Right cardiac atrium (tissue), 5 donors: ENCODE measurements around the gene LRRC70. TPM values are rescaled to one million over a fixed set of nuclear protein-coding genes. Genes with fewer than 3 reads are reported as not detected.

Source experiments
- ATAC-seq, 2 donors: fragments of 200-7000 bp; cut with Tn5 transposase; one replicate each; pipeline versions ENCODE4 v1.8.0 to v1.9.1; 2020; ENCODE audit warnings: moderate library complexity in 2 of 2, mild to moderate bottlenecking in 1 of 2
- DNase-seq, 3 donors: peaks; one replicate each; pipeline ENCODE4 v3.0.0-alpha.2; 2020
- H3K27ac ChIP-seq: one replicate; pipeline ENCODE4 v1.5.1; 2013; ENCODE audit warnings: mild to moderate bottlenecking, low read length, control low read depth, moderate library complexity
- H3K27me3 ChIP-seq: one replicate; pipeline ENCODE4 v1.6.1; 2013; ENCODE audit not compliant: control insufficient read depth, insufficient read depth
- H3K4me1 ChIP-seq: one replicate; pipeline ENCODE4 v1.6.1; 2013; ENCODE audit warnings: low read length; ENCODE audit not compliant: control insufficient read depth, insufficient read depth
- H3K4me3 ChIP-seq: one replicate; pipeline ENCODE4 v1.5.1; 2013; ENCODE audit warnings: low read length, control low read depth
- H3K9me3 ChIP-seq: one replicate; pipeline ENCODE4 v1.6.1; 2013; ENCODE audit warnings: low read length; ENCODE audit not compliant: control insufficient read depth
- WGBS: extraction: QIAGEN DNeasy Blood & Tissue Kit; methylation state at CpG from one replicate; pipeline ENCODE4 v1.1.7; 2013; 5-methylcytosine and 5-hydroxymethylcytosine counted together
- intact Hi-C, 4 donors: fragments of 100-400 bp; cut with DNase I; formaldehyde crosslinking; loops; one replicate each; pipeline versions ENCODE4 v1.11.0 to v1.14.0; 2022 to 2023
- polyA plus RNA-seq: library from polyadenylated mRNA; stranded (reverse); fragments of 200-250 nt; gene quantifications from one replicate; pipeline ENCODE4 v1.2.3, GENCODE V29; 2013
- total RNA-seq, 4 donors: library from RNA; stranded (reverse); fragmentation: NEBNext Ultra II Directional; extraction: Animal tissue kit (Norgen Biotek cat#: 25700); gene quantifications; one replicate each; pipeline ENCODE4 v1.2.1, GENCODE V29; 2021
- donor health status: healthy with polysubstance abuse.
- donor health status: DM: no; HTN: yes; CAD: no.
- donor health status: DM: no; HTN: no; CAD: no.
- donor health status: DM: no; HTN: yes; CAD: no; lungs with severe emphysema.
- donor health status: DM: yes; HTN: yes; CAD: no.

LRRC70 gene
- total and polyA plus RNA-seq, 5 donors = 0.86 to 3.8 (median 2.1) TPM

- Histone ChIP-seq H3K9me3 (no peaks in the 10 kb centered on the region), H3K27ac (no peak overlapping the region), H3K4me3 (no peak overlapping the region), H3K4me1 (no peaks in the 10 kb centered on the region), H3K27me3 (no peaks in the 10 kb centered on the region)
- intact Hi-C loops = no loop called here
- 65% methylated on average over 1 of the region's 1 CpG for WGBS
- DNase-seq = no peak
- ATAC-seq = no peak
Observed at GRCh38 chr5:62575489-62575888, 3.1 kb upstream of the LRRC70 start.

DNA sequence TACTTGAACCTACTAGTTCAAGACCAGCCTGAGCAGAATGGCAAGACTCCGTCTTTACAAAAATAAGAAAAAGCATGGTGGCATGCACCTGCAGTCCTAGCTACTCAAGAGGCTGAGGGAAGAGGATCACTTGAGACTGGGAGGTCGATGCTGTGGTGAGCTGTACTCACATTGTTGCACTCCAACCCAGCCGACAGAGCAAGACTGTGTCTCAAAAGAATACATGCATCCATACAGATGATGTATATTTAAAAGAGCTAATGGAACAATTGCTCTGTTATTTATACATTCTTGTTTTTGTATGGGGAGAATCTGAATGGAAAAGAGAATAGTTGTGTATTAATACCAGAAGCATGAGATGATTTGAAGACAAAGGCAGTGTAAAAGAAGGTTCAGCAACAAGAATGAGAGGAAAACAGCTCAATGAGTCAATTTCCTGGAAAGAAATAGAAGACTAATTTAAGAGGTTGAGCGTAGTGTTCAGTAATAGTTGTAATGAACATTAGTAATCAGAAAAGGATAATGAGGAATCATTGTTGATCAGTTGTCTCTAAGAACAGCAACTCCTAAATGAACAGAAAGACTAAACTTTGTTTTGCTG lies 1.9 kb upstream of the LRRC70 start:
- no peaks in the 10 kb centered on the region for H3K9me3 ChIP-seq
- intact Hi-C loops = no loop called here
- DNase-seq (no peak), ATAC-seq (no peak)
- no peak overlapping the region for H3K4me3 ChIP-seq
- 83% methylated on average over 4 of the region's 4 CpGs for WGBS
- no peak overlapping the region for H3K27ac ChIP-seq
- no peaks in the 10 kb centered on the region for H3K4me1 ChIP-seq
- no peaks in the 10 kb centered on the region for H3K27me3 ChIP-seq

DNA sequence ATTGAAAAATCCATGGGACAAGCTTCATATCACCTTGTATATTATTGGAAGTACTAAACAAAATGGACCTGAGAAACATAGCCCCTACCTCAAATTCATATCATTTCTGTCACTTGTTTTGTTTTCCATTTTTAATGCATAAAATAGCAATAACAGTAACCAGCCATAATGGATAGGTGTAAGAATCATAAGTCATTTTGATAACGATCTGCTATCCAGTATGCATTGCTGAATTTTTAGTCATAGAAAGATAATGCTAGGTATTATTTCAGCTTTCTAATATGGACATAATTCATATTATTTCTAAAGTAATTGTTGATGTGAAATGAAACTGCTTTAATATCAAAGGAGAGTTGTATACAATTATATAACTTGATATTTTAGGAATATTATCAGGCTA lies 1.1 kb upstream of the LRRC70 start:
- ATAC-seq (no peak), DNase-seq (no peak)
- H3K4me1 ChIP-seq = no peaks in the 10 kb centered on the region
- no peak overlapping the region for H3K27ac ChIP-seq
- no peak overlapping the region for H3K4me3 ChIP-seq
- no peaks in the 10 kb centered on the region for H3K27me3 ChIP-seq
- WGBS = 93% methylated on average over 1 of the region's 1 CpG
- H3K9me3 ChIP-seq = no peaks in the 10 kb centered on the region
- intact Hi-C loops = no loop called here

GRCh38 chr5:62579761-62580160 lies 1.1 kb downstream of the LRRC70 start:
- no peaks in the 10 kb centered on the region for H3K9me3 ChIP-seq
- H3K4me3 ChIP-seq = peak overlapping the region; percentile 60
- no peaks in the 10 kb centered on the region for H3K4me1 ChIP-seq
- no peak for ATAC-seq
- H3K27ac ChIP-seq = no peak overlapping the region
- no peak for DNase-seq
- WGBS = 69% methylated on average over 5 of the region's 5 CpGs
- intact Hi-C loops = no loop called here
- no peaks in the 10 kb centered on the region for H3K27me3 ChIP-seq

GRCh38 chr5:62581836-62582597 lies 3.4 kb downstream of the LRRC70 start:
- intact Hi-C loops = no loop called here
- no peak for DNase-seq
- Histone ChIP-seq H3K27me3 (no peaks in the 10 kb centered on the region), H3K9me3 (no peaks in the 10 kb centered on the region), H3K27ac (no peak overlapping the region), H3K4me3 (peak overlapping the region; percentile 20), H3K4me1 (no peaks in the 10 kb centered on the region)
- WGBS = 61% methylated on average over 8 of the region's 8 CpGs
- ATAC-seq = peak in 1 of 2 donors; percentile 57

DNA sequence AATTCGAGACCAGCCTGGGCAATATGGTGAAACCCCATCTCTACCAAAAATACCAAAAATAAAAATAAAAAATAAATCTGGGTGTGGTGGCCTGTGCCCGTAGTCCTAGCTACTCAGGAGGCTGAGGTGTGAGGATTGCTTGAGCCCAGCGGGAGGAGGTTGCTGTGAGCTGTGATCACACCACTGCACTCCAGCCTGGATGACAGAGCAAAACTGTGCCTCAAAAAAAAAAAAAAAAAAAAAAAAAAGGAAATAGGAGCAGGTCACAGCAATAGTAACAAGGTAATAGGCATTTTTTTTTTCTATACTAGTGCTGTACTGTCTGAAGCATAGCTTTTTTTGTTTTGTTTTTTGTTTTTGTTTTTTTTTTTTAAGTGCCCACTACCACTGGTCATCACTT lies 5.8 kb downstream of the LRRC70 start:
- no peak overlapping the region for H3K4me3 ChIP-seq
- 97% methylated on average over 3 of the region's 3 CpGs for WGBS
- H3K27me3 ChIP-seq = no peaks in the 10 kb centered on the region
- ATAC-seq = no peak
- no peaks in the 10 kb centered on the region for H3K9me3 ChIP-seq
- intact Hi-C loops = no loop called here
- H3K27ac ChIP-seq = no peak overlapping the region
- no peaks in the 10 kb centered on the region for H3K4me1 ChIP-seq
- no peak for DNase-seq

DNA sequence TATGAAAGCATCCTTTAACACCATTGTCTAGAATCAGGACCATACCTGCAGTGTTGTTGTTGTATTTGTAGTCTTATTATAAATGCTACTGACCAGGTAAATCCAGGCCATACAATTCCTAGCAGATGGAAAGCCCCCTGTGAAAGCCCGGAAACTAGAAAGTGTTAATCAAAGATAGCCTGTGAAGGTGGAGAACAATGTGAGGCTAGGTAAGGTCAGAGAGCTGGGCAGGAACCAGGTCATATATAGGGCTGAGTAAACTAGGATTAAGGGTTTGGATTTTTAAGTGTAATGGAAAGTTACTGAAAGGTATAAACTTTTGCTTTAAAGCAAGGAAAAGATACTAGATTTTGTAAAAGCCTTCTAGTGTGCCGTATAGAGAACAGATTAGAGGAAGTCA lies 6.7 kb downstream of the LRRC70 start:
- WGBS = 76% methylated on average over 2 of the region's 2 CpGs
- Histone ChIP-seq H3K4me1 (no peaks in the 10 kb centered on the region), H3K27ac (no peak overlapping the region), H3K27me3 (no peaks in the 10 kb centered on the region), H3K4me3 (no peak overlapping the region), H3K9me3 (no peaks in the 10 kb centered on the region)
- intact Hi-C loops = no loop called here
- DNase-seq (no peak), ATAC-seq (no peak)

- no peaks in the 10 kb centered on the region for H3K9me3 ChIP-seq
- intact Hi-C loops = no loop called here
- DNase-seq = no peak
- ATAC-seq = peak in 1 of 2 donors; percentile 20
- no peak overlapping the region for H3K4me3 ChIP-seq
- H3K4me1 ChIP-seq = no peaks in the 10 kb centered on the region
- no peak overlapping the region for H3K27ac ChIP-seq
- no peaks in the 10 kb centered on the region for H3K27me3 ChIP-seq
Observed at GRCh38 chr5:62585751-62586150, 7.1 kb downstream of the LRRC70 start.

- Histone ChIP-seq H3K27me3 (no peaks in the 10 kb centered on the region), H3K4me3 (no peak overlapping the region), H3K9me3 (no peaks in the 10 kb centered on the region), H3K4me1 (no peaks in the 10 kb centered on the region), H3K27ac (no peak overlapping the region)
- no peak for ATAC-seq
- DNase-seq = no peak
- WGBS = 84% methylated on average over 3 of the region's 3 CpGs
- intact Hi-C loops = no loop called here
Observed at GRCh38 chr5:62587737-62588136, 9.1 kb downstream of the LRRC70 start.

DNA sequence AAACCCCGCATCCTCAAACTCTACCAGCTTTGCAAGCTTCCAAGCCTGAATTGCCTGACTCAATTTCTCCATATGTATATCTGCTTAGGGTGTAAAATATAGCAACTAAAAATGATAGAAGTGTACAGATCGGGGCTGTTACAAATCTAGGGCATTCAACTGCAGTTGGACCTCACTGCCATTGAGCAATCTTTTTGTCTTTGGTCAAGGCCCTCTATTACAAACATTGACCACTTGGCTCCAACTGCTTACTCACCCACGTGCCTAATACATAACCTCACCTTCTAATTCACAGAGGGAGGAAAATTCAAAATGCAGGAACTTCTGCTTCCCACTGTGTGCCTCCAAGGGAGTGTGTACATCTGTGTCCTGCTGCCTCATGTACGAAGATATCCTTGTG lies 10.0 kb downstream of the LRRC70 start:
- ATAC-seq (no peak), DNase-seq (no peak)
- no peaks in the 10 kb centered on the region for H3K9me3 ChIP-seq
- no peak overlapping the region for H3K27ac ChIP-seq
- intact Hi-C loops = no loop called here
- 97% methylated on average over 4 of the region's 4 CpGs for WGBS
- H3K4me3 ChIP-seq = no peak overlapping the region
- H3K4me1 ChIP-seq = no peaks in the 10 kb centered on the region
- H3K27me3 ChIP-seq = no peaks in the 10 kb centered on the region

- no peaks in the 10 kb centered on the region for H3K27me3 ChIP-seq
- intact Hi-C loops = no loop called here
Observed at GRCh38 chr5:62589504-62589903, 10.9 kb downstream of the LRRC70 start.

More at GRCh38 chr5:62589504-62589903, 10.9 kb downstream of the LRRC70 start:
- Histone ChIP-seq H3K4me3 (no peak overlapping the region), H3K9me3 (no peaks in the 10 kb centered on the region), H3K4me1 (no peaks in the 10 kb centered on the region), H3K27ac (no peak overlapping the region)
- ATAC-seq (no peak), DNase-seq (no peak)
- WGBS = 97% methylated on average over 2 of the region's 2 CpGs
